ENCODE measurements around the gene NEK1. TPM values are rescaled to one million over a fixed set of nuclear protein-coding genes. Genes with fewer than 3 reads are reported as not detected.
"Not testable (repeated sequence)": the region's sequence is repeated elsewhere in the genome, so short reads cannot be mapped to it uniquely, and the experiment has no call there.

The NEK1 gene
- polyA plus RNA-seq, 1 donor from 2014 or later, result 17.1 TPM

DNA sequence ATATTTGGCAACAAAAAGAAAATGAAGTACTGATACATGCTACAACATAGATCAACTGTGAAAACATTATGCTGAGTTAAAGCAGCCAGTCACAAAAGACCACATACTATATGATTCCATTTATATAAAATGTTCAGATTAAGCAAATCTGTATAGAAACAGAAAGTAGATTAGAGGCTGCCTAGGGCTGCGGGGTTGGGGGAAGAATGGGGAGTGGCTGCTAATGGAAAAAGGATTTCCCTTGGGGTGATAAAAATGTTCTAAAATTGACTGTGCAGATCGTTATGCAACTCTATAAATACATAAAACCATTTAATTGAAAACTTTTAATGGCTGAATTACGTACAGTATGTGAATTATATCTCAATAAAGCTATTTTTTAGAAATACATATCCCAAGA lies 46.8 kb downstream of the NEK1 start:
- H4K20me1 ChIP-seq (ENCODE audit: insufficient read depth), result no peaks in the 10 kb centered on the region
- no peak overlapping the region for H2AFZ ChIP-seq (ENCODE audit: low read depth, low read length)
- H3K4me3 ChIP-seq (ENCODE audit: low read length), result no peak overlapping the region
- H3F3A ChIP-seq (ENCODE audit: insufficient read depth, low read length, poor library complexity, severe bottlenecking), result no peaks in the 10 kb centered on the region
- H3K27ac ChIP-seq (ENCODE audit: low read length), result no peak overlapping the region
- no peaks in the 10 kb centered on the region for H3K79me2 ChIP-seq (replicated peaks; ENCODE audit: insufficient read depth, low read length)
- no peaks in the 10 kb centered on the region for H3K27me3 ChIP-seq (ENCODE audit: insufficient read depth, low read depth, low read length)
- H3K36me3 ChIP-seq (ENCODE audit: insufficient read depth, low read length), result no peaks in the 10 kb centered on the region
- H3K9me2 ChIP-seq (ENCODE audit: insufficient read depth, low read length), result no peaks in the 10 kb centered on the region
- TF ChIP-seq SMC3 (conservative IDR thresholded peaks at IDR 0.05; ENCODE audit: poor library complexity), result no peak
- no peak for TF ChIP-seq EP300 (conservative IDR thresholded peaks at IDR 0.05; ENCODE audit: poor library complexity, severe bottlenecking)
- no peak for TF ChIP-seq RAD21 (conservative IDR thresholded peaks at IDR 0.05)
- TF ChIP-seq, protein P1, sequence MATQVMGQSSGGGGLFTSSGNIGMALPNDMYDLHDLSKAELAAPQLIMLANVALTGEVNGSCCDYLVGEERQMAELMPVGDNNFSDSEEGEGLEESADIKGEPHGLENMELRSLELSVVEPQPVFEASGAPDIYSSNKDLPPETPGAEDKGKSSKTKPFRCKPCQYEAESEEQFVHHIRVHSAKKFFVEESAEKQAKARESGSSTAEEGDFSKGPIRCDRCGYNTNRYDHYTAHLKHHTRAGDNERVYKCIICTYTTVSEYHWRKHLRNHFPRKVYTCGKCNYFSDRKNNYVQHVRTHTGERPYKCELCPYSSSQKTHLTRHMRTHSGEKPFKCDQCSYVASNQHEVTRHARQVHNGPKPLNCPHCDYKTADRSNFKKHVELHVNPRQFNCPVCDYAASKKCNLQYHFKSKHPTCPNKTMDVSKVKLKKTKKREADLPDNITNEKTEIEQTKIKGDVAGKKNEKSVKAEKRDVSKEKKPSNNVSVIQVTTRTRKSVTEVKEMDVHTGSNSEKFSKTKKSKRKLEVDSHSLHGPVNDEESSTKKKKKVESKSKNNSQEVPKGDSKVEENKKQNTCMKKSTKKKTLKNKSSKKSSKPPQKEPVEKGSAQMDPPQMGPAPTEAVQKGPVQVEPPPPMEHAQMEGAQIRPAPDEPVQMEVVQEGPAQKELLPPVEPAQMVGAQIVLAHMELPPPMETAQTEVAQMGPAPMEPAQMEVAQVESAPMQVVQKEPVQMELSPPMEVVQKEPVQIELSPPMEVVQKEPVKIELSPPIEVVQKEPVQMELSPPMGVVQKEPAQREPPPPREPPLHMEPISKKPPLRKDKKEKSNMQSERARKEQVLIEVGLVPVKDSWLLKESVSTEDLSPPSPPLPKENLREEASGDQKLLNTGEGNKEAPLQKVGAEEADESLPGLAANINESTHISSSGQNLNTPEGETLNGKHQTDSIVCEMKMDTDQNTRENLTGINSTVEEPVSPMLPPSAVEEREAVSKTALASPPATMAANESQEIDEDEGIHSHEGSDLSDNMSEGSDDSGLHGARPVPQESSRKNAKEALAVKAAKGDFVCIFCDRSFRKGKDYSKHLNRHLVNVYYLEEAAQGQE (IDR thresholded peaks at IDR 0.05; ENCODE audit: borderline replicate concordance), result no peak
- TF ChIP-seq TAF1 (IDR thresholded peaks at IDR 0.05; ENCODE audit: low read depth), result no peak
- TF ChIP-seq, protein P2, sequence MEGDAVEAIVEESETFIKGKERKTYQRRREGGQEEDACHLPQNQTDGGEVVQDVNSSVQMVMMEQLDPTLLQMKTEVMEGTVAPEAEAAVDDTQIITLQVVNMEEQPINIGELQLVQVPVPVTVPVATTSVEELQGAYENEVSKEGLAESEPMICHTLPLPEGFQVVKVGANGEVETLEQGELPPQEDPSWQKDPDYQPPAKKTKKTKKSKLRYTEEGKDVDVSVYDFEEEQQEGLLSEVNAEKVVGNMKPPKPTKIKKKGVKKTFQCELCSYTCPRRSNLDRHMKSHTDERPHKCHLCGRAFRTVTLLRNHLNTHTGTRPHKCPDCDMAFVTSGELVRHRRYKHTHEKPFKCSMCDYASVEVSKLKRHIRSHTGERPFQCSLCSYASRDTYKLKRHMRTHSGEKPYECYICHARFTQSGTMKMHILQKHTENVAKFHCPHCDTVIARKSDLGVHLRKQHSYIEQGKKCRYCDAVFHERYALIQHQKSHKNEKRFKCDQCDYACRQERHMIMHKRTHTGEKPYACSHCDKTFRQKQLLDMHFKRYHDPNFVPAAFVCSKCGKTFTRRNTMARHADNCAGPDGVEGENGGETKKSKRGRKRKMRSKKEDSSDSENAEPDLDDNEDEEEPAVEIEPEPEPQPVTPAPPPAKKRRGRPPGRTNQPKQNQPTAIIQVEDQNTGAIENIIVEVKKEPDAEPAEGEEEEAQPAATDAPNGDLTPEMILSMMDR (IDR thresholded peaks at IDR 0.05; ENCODE audit: poor library complexity, severe bottlenecking), result no peak
- TF ChIP-seq EZH2 (IDR thresholded peaks at IDR 0.05; ENCODE audit: borderline replicate concordance, insufficient read depth, low read length, poor library complexity, severe bottlenecking), result no peak
- TF ChIP-seq POLR2AphosphoS5 (IDR thresholded peaks at IDR 0.05), result no peak
- TF ChIP-seq MXI1 (conservative IDR thresholded peaks at IDR 0.05; ENCODE audit: poor library complexity, severe bottlenecking), result no peak
- H3K4me2 ChIP-seq (ENCODE audit: low read length), result no peak overlapping the region
- no peak overlapping the region for H3K9ac ChIP-seq (ENCODE audit: low read length)
- H3K9me3 ChIP-seq (ENCODE audit: low read length), result no peaks in the 10 kb centered on the region

DNA sequence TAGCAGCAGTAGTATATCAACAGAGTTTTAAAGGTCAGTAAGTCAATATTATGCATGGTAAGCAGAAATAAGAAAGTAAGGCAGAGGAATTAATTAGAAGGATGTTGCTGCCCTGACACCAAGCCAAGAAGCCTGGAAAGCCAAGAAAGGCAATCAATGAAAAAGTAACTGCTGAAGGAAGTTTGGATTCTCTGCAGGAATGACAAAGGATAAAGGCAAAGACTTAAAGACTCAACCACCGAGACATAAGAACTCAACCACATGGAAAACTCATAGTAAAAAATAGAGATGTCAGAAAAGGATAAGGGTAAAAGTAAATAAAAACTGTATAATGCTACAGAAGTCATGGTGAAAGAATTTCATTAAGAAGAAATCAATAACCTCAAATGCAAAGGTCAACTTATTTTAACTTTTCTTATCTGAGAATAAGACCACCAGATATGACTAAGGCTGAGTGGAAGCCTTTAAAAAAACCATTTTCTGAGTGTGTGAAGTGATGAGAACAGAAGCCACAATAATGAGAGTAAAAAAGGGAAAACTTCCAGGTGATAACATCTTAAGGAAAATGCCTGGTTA lies 55.2 kb downstream of the NEK1 start:
- no peak overlapping the region for H3K27ac ChIP-seq (ENCODE audit: low read length)
- no peak overlapping the region for H3K9ac ChIP-seq (ENCODE audit: low read length)
- no peaks in the 10 kb centered on the region for H3K79me2 ChIP-seq (replicated peaks; ENCODE audit: insufficient read depth, low read length)
- no peaks in the 10 kb centered on the region for H3K27me3 ChIP-seq (ENCODE audit: insufficient read depth, low read depth, low read length)
- H3K9me2 ChIP-seq (ENCODE audit: insufficient read depth, low read length), result no peaks in the 10 kb centered on the region
- no peaks in the 10 kb centered on the region for H4K20me1 ChIP-seq (ENCODE audit: insufficient read depth)
- H3K9me3 ChIP-seq (ENCODE audit: low read length), result no peaks in the 10 kb centered on the region
- TF ChIP-seq RAD21 (conservative IDR thresholded peaks at IDR 0.05), result no peak
- TF ChIP-seq MXI1 (conservative IDR thresholded peaks at IDR 0.05; ENCODE audit: poor library complexity, severe bottlenecking), result no peak
- no peak for TF ChIP-seq EZH2 (IDR thresholded peaks at IDR 0.05; ENCODE audit: borderline replicate concordance, insufficient read depth, low read length, poor library complexity, severe bottlenecking)
- TF ChIP-seq TAF1 (IDR thresholded peaks at IDR 0.05; ENCODE audit: low read depth), result no peak
- no peak for TF ChIP-seq POLR2AphosphoS5 (IDR thresholded peaks at IDR 0.05)
- no peak for TF ChIP-seq SMC3 (conservative IDR thresholded peaks at IDR 0.05; ENCODE audit: poor library complexity)
- TF ChIP-seq, protein P1 (IDR thresholded peaks at IDR 0.05; ENCODE audit: borderline replicate concordance), result no peak
- TF ChIP-seq EP300 (conservative IDR thresholded peaks at IDR 0.05; ENCODE audit: poor library complexity, severe bottlenecking), result no peak
- TF ChIP-seq, protein P2 (IDR thresholded peaks at IDR 0.05; ENCODE audit: poor library complexity, severe bottlenecking), result no peak
- no peak overlapping the region for H3K4me3 ChIP-seq (ENCODE audit: low read length)
- H3K4me2 ChIP-seq (ENCODE audit: low read length), result no peak overlapping the region
- no peaks in the 10 kb centered on the region for H3F3A ChIP-seq (ENCODE audit: insufficient read depth, low read length, poor library complexity, severe bottlenecking)
- H3K36me3 ChIP-seq (ENCODE audit: insufficient read depth, low read length), result no peaks in the 10 kb centered on the region
- no peak overlapping the region for H2AFZ ChIP-seq (ENCODE audit: low read depth, low read length)

DNA sequence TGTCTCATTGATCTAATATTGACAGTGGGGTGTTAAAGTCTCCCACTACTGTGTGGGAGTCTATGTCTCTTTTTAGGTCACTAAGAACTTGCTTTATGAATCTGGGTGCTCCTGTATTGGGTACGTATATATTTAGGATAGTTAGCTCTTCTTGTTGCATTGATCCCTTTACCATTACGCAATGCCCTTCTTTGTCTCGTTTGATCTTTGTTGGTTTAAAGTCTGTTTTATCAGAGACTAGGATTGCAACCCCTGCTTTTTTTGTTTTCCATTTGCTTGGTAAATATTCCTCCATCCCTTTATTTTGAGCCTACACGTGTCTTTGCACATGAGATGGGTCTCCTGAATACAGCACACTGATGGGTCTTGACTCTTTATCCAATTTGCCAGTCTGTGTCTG lies 65.8 kb downstream of the NEK1 start:
- not testable (repeated sequence) for H3K4me2 ChIP-seq (ENCODE audit: low read length); H4K20me1 ChIP-seq (ENCODE audit: insufficient read depth); H3K9ac ChIP-seq (ENCODE audit: low read length); H3F3A ChIP-seq (ENCODE audit: insufficient read depth, low read length, poor library complexity, severe bottlenecking); H3K4me3 ChIP-seq (ENCODE audit: low read length); H3K9me3 ChIP-seq (ENCODE audit: low read length); H3K27ac ChIP-seq (ENCODE audit: low read length); H3K27me3 ChIP-seq (ENCODE audit: insufficient read depth, low read depth, low read length); H3K36me3 ChIP-seq (ENCODE audit: insufficient read depth, low read length); H3K9me2 ChIP-seq (ENCODE audit: insufficient read depth, low read length); H2AFZ ChIP-seq (ENCODE audit: low read depth, low read length); H3K79me2 ChIP-seq (replicated peaks; ENCODE audit: insufficient read depth, low read length)
